WTC11 (cell line): ENCODE measurements around the gene GET4. TPM values are rescaled to one million over a fixed set of nuclear protein-coding genes. Genes with fewer than 3 reads are reported as not detected.

Source experiments
- ATAC-seq: fragments of 200-7000 bp; cut with Tn5 transposase; 2 replicates; pipeline ENCODE4 v1.10.0; 2021; ENCODE audit warnings: mild to moderate bottlenecking, moderate library complexity
- CTCF ChIA-PET: fragments of 300-600 bp; sonication (Branson Sonifier 250); formaldehyde crosslinking; loops from one replicate; lab custom pipeline; 2021; ENCODE audit warnings: antibody characterized with exemption; lab: Charles Lee
- POLR2A ChIA-PET: fragments of 350-600 bp; sonication (Branson Sonifier 250); formaldehyde crosslinking; loops from one replicate; lab custom pipeline; 2021; ENCODE audit warnings: antibody characterized with exemption; lab: Charles Lee
- DNase-seq: peaks from one replicate; pipeline ENCODE4 v3.0.0; 2021; ENCODE audit warnings: low spot score
- H3K27ac Mint-ChIP-seq: 2 replicates; pipeline ENCODE4 v1.8.0; 2021; ENCODE audit warnings: mixed read lengths
- H3K27me3 Mint-ChIP-seq: 2 replicates; pipeline ENCODE4 v1.8.0; 2021; ENCODE audit warnings: low read depth, mild to moderate bottlenecking, moderate library complexity, mixed read lengths
- H3K36me3 Mint-ChIP-seq: 2 replicates; pipeline ENCODE4 v1.8.0; 2021; ENCODE audit warnings: mixed read lengths
- H3K4me1 Mint-ChIP-seq: 2 replicates; pipeline ENCODE4 v1.8.0; 2022; ENCODE audit warnings: mixed read lengths
- H3K4me3 Mint-ChIP-seq: 2 replicates; pipeline ENCODE4 v1.8.0; 2021; ENCODE audit warnings: mild to moderate bottlenecking, moderate library complexity, mixed read lengths
- H3K9me3 Mint-ChIP-seq: 2 replicates; pipeline ENCODE4 v1.8.0; 2021; ENCODE audit warnings: mixed read lengths
- FOXK1 ChIP-seq: sonication (generic); formaldehyde crosslinking; IDR thresholded peaks from 2 replicates; pipeline ENCODE4 v1.8.0; 2022; ENCODE audit warnings: mild to moderate bottlenecking, moderate library complexity, missing genetic modification reagents
- FOXP1 ChIP-seq: sonication (generic); formaldehyde crosslinking; IDR thresholded peaks from 2 replicates; pipeline ENCODE4 v1.8.0; 2022; ENCODE audit warnings: missing genetic modification reagents, mild to moderate bottlenecking, moderate library complexity, borderline replicate concordance
- MYBL2 ChIP-seq: sonication (generic); formaldehyde crosslinking; IDR thresholded peaks from 2 replicates; pipeline ENCODE4 v1.8.1; 2023; ENCODE audit warnings: mild to moderate bottlenecking, moderate library complexity, missing genetic modification reagents
- SOX15 ChIP-seq: fragments of 250-450 bp; sonication (Bioruptor Pico); IDR thresholded peaks from 2 replicates; pipeline ENCODE4 v1.9.0; 2021; ENCODE audit warnings: mild to moderate bottlenecking
- TCF7 ChIP-seq: sonication (generic); formaldehyde crosslinking; IDR thresholded peaks from 2 replicates; pipeline ENCODE4 v1.8.0; 2022; ENCODE audit warnings: mild to moderate bottlenecking, low read depth, missing genetic modification reagents, moderate library complexity
- TP53 ChIP-seq: sonication (generic); formaldehyde crosslinking; IDR thresholded peaks from 2 replicates; pipeline ENCODE4 v1.8.1; 2023; ENCODE audit warnings: mild to moderate bottlenecking, missing genetic modification reagents
- ZNF138 ChIP-seq: sonication (generic); formaldehyde crosslinking; conservative IDR thresholded peaks from 2 replicates; pipeline ENCODE4 v1.8.1; 2022; ENCODE audit warnings: mild to moderate bottlenecking, moderate library complexity, missing genetic modification reagents
- ZNF263 ChIP-seq: sonication (generic); formaldehyde crosslinking; IDR thresholded peaks from 2 replicates; pipeline ENCODE4 v1.8.1; 2022; ENCODE audit warnings: low read depth, mild to moderate bottlenecking, moderate library complexity, missing genetic modification reagents
- total RNA-seq: library from RNA; stranded (reverse); gene quantifications from 3 replicates; pipeline ENCODE4 v1.2.3, GENCODE V29; 2021
- TF ChIP-seq, protein P1 (sequence below): fragments of 200-600 bp; IDR thresholded peaks from 2 replicates; pipeline ENCODE4 v1.8.0; 2022; ENCODE audit warnings: antibody characterized with exemption
- TF ChIP-seq, protein P2 (sequence below): sonication (generic); formaldehyde crosslinking; IDR thresholded peaks from 2 replicates; pipeline ENCODE4 v1.8.1; 2022; ENCODE audit warnings: missing genetic modification reagents, borderline replicate concordance
- TF ChIP-seq, protein P3 (sequence below): sonication (generic); formaldehyde crosslinking; conservative IDR thresholded peaks from 2 replicates; pipeline ENCODE4 v1.8.1; 2023; ENCODE audit warnings: mild to moderate bottlenecking, low read depth, missing genetic modification reagents, moderate library complexity
- TF ChIP-seq, protein P4 (sequence below): sonication (generic); formaldehyde crosslinking; IDR thresholded peaks from 2 replicates; pipeline ENCODE4 v1.8.0; 2023; ENCODE audit warnings: missing genetic modification reagents, mild to moderate bottlenecking, borderline replicate concordance
- TF ChIP-seq, protein P5 (sequence below): sonication (generic); formaldehyde crosslinking; IDR thresholded peaks from 2 replicates; pipeline ENCODE4 v1.8.1; 2023; ENCODE audit warnings: mild to moderate bottlenecking, missing genetic modification reagents
- TF ChIP-seq, protein P6 (sequence below): fragments of 250-450 bp; sonication (Bioruptor Pico); IDR thresholded peaks from 2 replicates; pipeline ENCODE4 v2.1.2; 2022; ENCODE audit warnings: mild to moderate bottlenecking, moderate library complexity
- TF ChIP-seq, protein P7 (sequence below): fragments of 250-450 bp; sonication (Bioruptor Pico); IDR thresholded peaks from 2 replicates; pipeline ENCODE4 v1.9.0; 2021; ENCODE audit warnings: mild to moderate bottlenecking
- TF ChIP-seq, protein P8 (sequence below): sonication (generic); formaldehyde crosslinking; IDR thresholded peaks from 2 replicates; pipeline ENCODE4 v1.8.0; 2022; ENCODE audit warnings: mild to moderate bottlenecking, missing genetic modification reagents

The GET4 gene
- total RNA-seq, 1 experiment from 2014 or later, result 73.0 TPM

DNA sequence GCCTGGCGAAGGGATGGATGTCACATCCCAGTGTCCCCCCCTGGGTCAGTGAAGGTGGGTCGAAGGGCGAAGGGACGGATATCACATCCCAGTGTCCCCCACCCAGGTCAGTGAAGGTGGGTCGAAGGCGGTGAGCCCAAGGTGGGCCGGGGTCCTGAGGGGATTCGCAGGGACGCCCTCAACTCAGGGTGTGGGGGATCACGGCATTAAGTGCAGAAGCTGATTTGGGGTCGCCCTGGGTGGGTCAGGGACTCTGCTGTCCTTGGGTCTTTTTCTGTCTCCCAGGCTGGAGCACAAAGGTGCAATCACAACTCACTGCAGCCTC lies 56.3 kb downstream of the GET4 start (continued):
- TF ChIP-seq, protein P1, sequence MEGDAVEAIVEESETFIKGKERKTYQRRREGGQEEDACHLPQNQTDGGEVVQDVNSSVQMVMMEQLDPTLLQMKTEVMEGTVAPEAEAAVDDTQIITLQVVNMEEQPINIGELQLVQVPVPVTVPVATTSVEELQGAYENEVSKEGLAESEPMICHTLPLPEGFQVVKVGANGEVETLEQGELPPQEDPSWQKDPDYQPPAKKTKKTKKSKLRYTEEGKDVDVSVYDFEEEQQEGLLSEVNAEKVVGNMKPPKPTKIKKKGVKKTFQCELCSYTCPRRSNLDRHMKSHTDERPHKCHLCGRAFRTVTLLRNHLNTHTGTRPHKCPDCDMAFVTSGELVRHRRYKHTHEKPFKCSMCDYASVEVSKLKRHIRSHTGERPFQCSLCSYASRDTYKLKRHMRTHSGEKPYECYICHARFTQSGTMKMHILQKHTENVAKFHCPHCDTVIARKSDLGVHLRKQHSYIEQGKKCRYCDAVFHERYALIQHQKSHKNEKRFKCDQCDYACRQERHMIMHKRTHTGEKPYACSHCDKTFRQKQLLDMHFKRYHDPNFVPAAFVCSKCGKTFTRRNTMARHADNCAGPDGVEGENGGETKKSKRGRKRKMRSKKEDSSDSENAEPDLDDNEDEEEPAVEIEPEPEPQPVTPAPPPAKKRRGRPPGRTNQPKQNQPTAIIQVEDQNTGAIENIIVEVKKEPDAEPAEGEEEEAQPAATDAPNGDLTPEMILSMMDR, result no peak
- TF ChIP-seq, protein P2, sequence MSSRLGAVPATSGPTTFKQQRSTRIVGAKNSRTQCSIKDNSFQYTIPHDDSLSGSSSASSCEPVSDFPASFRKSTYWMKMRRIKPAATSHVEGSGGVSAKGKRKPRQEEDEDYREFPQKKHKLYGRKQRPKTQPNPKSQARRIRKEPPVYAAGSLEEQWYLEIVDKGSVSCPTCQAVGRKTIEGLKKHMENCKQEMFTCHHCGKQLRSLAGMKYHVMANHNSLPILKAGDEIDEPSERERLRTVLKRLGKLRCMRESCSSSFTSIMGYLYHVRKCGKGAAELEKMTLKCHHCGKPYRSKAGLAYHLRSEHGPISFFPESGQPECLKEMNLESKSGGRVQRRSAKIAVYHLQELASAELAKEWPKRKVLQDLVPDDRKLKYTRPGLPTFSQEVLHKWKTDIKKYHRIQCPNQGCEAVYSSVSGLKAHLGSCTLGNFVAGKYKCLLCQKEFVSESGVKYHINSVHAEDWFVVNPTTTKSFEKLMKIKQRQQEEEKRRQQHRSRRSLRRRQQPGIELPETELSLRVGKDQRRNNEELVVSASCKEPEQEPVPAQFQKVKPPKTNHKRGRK (CRISPR knock-in tag), result no peak
- TF ChIP-seq, all 79 proteins: peak for 0

DNA sequence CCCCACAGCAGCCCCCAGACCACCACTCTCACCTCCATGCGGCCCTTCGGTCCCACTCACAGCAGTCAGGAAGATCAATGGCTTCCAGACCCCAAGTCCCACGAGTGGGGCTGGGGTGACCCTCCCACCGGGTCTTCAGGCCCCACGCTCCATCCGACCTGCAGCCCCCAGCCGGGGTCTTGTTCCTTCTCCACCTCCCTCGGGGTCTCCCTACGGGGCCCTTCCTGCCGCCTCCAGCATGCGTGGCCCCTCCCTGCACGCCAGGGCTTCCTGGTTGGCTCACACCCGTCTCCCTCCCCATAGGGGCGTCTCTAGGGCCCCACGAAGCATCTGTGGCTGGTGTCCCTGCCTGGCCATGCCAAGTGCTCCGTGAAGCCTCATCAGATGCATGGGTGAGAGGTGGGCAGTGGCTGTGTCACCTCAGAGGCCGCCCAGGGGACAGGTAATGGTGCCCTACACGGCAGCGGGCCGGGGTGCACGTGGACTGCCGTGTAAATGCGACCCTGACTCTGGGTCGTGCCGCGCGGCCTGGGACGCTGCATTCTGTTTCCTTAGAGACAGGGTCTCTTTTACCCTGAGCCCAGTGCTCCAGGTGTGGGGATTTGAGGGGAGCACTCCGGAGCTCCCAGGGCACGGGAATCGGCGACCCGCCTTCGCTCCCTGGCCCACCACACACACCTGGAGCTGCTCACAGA lies 58.3 kb downstream of the GET4 start:
- peak; percentile 9 for DNase-seq
- H3K9me3 Mint-ChIP-seq, result no peaks in the 10 kb centered on the region
- CTCF ChIA-PET, result interaction anchor here (0.6 kb wide), 1 partner anchor 447 kb away, joined by 7 read pairs; no protein-coding TSS in a partner anchor
- no peak overlapping the region for H3K4me3 Mint-ChIP-seq
- ATAC-seq, result no peak; the same call in 1 of the 2 replicates
- no peaks in the 10 kb centered on the region for H3K4me1 Mint-ChIP-seq
- H3K27ac Mint-ChIP-seq, result no peak overlapping the region
- no peaks in the 10 kb centered on the region for H3K36me3 Mint-ChIP-seq
- POLR2A ChIA-PET, result no interaction called here
- H3K27me3 Mint-ChIP-seq, result peaks cover 3% of the 10 kb centered on the region; the same call in 1 of the 2 replicates
- TF ChIP-seq, protein P3, sequence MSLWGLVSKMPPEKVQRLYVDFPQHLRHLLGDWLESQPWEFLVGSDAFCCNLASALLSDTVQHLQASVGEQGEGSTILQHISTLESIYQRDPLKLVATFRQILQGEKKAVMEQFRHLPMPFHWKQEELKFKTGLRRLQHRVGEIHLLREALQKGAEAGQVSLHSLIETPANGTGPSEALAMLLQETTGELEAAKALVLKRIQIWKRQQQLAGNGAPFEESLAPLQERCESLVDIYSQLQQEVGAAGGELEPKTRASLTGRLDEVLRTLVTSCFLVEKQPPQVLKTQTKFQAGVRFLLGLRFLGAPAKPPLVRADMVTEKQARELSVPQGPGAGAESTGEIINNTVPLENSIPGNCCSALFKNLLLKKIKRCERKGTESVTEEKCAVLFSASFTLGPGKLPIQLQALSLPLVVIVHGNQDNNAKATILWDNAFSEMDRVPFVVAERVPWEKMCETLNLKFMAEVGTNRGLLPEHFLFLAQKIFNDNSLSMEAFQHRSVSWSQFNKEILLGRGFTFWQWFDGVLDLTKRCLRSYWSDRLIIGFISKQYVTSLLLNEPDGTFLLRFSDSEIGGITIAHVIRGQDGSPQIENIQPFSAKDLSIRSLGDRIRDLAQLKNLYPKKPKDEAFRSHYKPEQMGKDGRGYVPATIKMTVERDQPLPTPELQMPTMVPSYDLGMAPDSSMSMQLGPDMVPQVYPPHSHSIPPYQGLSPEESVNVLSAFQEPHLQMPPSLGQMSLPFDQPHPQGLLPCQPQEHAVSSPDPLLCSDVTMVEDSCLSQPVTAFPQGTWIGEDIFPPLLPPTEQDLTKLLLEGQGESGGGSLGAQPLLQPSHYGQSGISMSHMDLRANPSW (CRISPR knock-in tag), result no peak
- TF ChIP-seq, protein P4, sequence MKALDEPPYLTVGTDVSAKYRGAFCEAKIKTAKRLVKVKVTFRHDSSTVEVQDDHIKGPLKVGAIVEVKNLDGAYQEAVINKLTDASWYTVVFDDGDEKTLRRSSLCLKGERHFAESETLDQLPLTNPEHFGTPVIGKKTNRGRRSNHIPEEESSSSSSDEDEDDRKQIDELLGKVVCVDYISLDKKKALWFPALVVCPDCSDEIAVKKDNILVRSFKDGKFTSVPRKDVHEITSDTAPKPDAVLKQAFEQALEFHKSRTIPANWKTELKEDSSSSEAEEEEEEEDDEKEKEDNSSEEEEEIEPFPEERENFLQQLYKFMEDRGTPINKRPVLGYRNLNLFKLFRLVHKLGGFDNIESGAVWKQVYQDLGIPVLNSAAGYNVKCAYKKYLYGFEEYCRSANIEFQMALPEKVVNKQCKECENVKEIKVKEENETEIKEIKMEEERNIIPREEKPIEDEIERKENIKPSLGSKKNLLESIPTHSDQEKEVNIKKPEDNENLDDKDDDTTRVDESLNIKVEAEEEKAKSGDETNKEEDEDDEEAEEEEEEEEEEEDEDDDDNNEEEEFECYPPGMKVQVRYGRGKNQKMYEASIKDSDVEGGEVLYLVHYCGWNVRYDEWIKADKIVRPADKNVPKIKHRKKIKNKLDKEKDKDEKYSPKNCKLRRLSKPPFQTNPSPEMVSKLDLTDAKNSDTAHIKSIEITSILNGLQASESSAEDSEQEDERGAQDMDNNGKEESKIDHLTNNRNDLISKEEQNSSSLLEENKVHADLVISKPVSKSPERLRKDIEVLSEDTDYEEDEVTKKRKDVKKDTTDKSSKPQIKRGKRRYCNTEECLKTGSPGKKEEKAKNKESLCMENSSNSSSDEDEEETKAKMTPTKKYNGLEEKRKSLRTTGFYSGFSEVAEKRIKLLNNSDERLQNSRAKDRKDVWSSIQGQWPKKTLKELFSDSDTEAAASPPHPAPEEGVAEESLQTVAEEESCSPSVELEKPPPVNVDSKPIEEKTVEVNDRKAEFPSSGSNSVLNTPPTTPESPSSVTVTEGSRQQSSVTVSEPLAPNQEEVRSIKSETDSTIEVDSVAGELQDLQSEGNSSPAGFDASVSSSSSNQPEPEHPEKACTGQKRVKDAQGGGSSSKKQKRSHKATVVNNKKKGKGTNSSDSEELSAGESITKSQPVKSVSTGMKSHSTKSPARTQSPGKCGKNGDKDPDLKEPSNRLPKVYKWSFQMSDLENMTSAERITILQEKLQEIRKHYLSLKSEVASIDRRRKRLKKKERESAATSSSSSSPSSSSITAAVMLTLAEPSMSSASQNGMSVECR (CRISPR knock-in tag), result no peak
- TF ChIP-seq SOX15 (CRISPR knock-in tag) (no peak), FOXK1 (CRISPR knock-in tag) (no peak), ZNF138 (CRISPR knock-in tag) (no peak), ZNF263 (CRISPR knock-in tag) (0 out of 2 replicates have a peak, but pooled peaks have one; percentile 27), TCF7 (CRISPR knock-in tag) (no peak), TP53 (no peak), FOXP1 (CRISPR knock-in tag) (0 out of 2 replicates have a peak, but pooled peaks have one; percentile 23), MYBL2 (CRISPR knock-in tag) (no peak)
- TF ChIP-seq, protein P5, sequence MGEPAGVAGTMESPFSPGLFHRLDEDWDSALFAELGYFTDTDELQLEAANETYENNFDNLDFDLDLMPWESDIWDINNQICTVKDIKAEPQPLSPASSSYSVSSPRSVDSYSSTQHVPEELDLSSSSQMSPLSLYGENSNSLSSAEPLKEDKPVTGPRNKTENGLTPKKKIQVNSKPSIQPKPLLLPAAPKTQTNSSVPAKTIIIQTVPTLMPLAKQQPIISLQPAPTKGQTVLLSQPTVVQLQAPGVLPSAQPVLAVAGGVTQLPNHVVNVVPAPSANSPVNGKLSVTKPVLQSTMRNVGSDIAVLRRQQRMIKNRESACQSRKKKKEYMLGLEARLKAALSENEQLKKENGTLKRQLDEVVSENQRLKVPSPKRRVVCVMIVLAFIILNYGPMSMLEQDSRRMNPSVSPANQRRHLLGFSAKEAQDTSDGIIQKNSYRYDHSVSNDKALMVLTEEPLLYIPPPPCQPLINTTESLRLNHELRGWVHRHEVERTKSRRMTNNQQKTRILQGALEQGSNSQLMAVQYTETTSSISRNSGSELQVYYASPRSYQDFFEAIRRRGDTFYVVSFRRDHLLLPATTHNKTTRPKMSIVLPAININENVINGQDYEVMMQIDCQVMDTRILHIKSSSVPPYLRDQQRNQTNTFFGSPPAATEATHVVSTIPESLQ (CRISPR knock-in tag), result no peak
- TF ChIP-seq, protein P6, sequence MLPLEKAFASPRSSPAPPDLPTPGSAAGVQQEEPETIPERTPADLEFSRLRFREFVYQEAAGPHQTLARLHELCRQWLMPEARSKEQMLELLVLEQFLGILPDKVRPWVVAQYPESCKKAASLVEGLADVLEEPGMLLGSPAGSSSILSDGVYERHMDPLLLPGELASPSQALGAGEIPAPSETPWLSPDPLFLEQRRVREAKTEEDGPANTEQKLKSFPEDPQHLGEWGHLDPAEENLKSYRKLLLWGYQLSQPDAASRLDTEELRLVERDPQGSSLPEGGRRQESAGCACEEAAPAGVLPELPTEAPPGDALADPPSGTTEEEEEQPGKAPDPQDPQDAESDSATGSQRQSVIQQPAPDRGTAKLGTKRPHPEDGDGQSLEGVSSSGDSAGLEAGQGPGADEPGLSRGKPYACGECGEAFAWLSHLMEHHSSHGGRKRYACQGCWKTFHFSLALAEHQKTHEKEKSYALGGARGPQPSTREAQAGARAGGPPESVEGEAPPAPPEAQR (CRISPR knock-in tag), result no peak
- TF ChIP-seq, protein P7, sequence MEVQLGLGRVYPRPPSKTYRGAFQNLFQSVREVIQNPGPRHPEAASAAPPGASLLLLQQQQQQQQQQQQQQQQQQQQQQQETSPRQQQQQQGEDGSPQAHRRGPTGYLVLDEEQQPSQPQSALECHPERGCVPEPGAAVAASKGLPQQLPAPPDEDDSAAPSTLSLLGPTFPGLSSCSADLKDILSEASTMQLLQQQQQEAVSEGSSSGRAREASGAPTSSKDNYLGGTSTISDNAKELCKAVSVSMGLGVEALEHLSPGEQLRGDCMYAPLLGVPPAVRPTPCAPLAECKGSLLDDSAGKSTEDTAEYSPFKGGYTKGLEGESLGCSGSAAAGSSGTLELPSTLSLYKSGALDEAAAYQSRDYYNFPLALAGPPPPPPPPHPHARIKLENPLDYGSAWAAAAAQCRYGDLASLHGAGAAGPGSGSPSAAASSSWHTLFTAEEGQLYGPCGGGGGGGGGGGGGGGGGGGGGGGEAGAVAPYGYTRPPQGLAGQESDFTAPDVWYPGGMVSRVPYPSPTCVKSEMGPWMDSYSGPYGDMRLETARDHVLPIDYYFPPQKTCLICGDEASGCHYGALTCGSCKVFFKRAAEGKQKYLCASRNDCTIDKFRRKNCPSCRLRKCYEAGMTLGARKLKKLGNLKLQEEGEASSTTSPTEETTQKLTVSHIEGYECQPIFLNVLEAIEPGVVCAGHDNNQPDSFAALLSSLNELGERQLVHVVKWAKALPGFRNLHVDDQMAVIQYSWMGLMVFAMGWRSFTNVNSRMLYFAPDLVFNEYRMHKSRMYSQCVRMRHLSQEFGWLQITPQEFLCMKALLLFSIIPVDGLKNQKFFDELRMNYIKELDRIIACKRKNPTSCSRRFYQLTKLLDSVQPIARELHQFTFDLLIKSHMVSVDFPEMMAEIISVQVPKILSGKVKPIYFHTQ (CRISPR knock-in tag), result no peak
- TF ChIP-seq, protein P8, sequence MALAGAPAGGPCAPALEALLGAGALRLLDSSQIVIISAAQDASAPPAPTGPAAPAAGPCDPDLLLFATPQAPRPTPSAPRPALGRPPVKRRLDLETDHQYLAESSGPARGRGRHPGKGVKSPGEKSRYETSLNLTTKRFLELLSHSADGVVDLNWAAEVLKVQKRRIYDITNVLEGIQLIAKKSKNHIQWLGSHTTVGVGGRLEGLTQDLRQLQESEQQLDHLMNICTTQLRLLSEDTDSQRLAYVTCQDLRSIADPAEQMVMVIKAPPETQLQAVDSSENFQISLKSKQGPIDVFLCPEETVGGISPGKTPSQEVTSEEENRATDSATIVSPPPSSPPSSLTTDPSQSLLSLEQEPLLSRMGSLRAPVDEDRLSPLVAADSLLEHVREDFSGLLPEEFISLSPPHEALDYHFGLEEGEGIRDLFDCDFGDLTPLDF (CRISPR knock-in tag), result no peak
